H9 (cell line): Measurements from ENCODE around the gene SMYD4. TPM values are rescaled to one million over a fixed set of nuclear protein-coding genes. Genes with fewer than 3 reads are reported as not detected.

ENCODE experiments used
- DNase-seq: peaks from one replicate; pipeline ENCODE4 v3.0.0-alpha.2; 2017
- H2AFZ ChIP-seq: one replicate; pipeline ENCODE4 v1.6.1; 2013; ENCODE audit warnings: mild to moderate bottlenecking, low read length, control low read depth, moderate library complexity
- H2AK5ac ChIP-seq: 2 replicates; pipeline ENCODE4 v1.6.1; 2013; ENCODE audit warnings: low read length, control low read depth, mixed read lengths; ENCODE audit not compliant: insufficient read length
- H2BK120ac ChIP-seq: one replicate; pipeline ENCODE4 v1.6.1; 2013; ENCODE audit warnings: low read depth, mild to moderate bottlenecking, low read length, control low read depth, inconsistent platforms; ENCODE audit not compliant: poor library complexity, severe bottlenecking
- H2BK12ac ChIP-seq: 2 replicates; pipeline ENCODE4 v1.6.1; 2013; ENCODE audit warnings: low read length, control low read depth, mixed read lengths, low read depth; ENCODE audit not compliant: insufficient read length
- H2BK15ac ChIP-seq: 2 replicates; pipeline ENCODE4 v1.6.1; 2013; ENCODE audit warnings: low read depth, low read length, control low read depth
- H2BK20ac ChIP-seq: one replicate; pipeline ENCODE4 v1.6.1; 2013; ENCODE audit warnings: low read depth, mild to moderate bottlenecking, low read length, control low read depth, inconsistent platforms; ENCODE audit not compliant: poor library complexity, severe bottlenecking
- H2BK5ac ChIP-seq: 2 replicates; pipeline ENCODE4 v1.6.1; 2013; ENCODE audit warnings: low read length, control low read depth, mixed read lengths; ENCODE audit not compliant: insufficient read length
- H3K14ac ChIP-seq: 2 replicates; pipeline ENCODE4 v1.6.1; 2013; ENCODE audit warnings: low read length, control low read depth; ENCODE audit not compliant: insufficient read depth
- H3K18ac ChIP-seq: 2 replicates; pipeline ENCODE4 v1.6.1; 2013; ENCODE audit warnings: low read depth, mild to moderate bottlenecking, mixed read lengths, low read length, control low read depth; ENCODE audit not compliant: insufficient read length
- H3K23ac ChIP-seq: 2 replicates; pipeline ENCODE4 v1.6.1; 2013; ENCODE audit warnings: low read length, control low read depth, mixed read lengths, low read depth; ENCODE audit not compliant: insufficient read length
- H3K23me2 ChIP-seq: 2 replicates; pipeline ENCODE4 v1.6.1; 2013; ENCODE audit warnings: low read depth, mild to moderate bottlenecking, mixed read lengths, low read length, control low read depth; ENCODE audit not compliant: insufficient read length, poor library complexity, severe bottlenecking
- H3K27ac ChIP-seq: 2 replicates; pipeline ENCODE4 v1.5.1; 2013; ENCODE audit warnings: low read length, control low read depth, mixed read lengths, low read depth; ENCODE audit not compliant: insufficient read length
- H3K27me3 ChIP-seq: 2 replicates; pipeline ENCODE4 v1.6.1; 2013; ENCODE audit warnings: low read length, control low read depth, inconsistent platforms; ENCODE audit not compliant: insufficient read depth
- H3K4ac ChIP-seq: 2 replicates; pipeline ENCODE4 v1.6.1; 2013; ENCODE audit warnings: low read depth, mild to moderate bottlenecking, control low read depth, inconsistent platforms, low read length, moderate library complexity
- H3K4me1 ChIP-seq: 2 replicates; pipeline ENCODE4 v1.6.1; 2013; ENCODE audit warnings: low read length, control low read depth, inconsistent platforms; ENCODE audit not compliant: insufficient read depth
- H3K4me2 ChIP-seq: 2 replicates; pipeline ENCODE4 v1.6.1; 2013; ENCODE audit warnings: low read length, control low read depth, mixed read lengths; ENCODE audit not compliant: insufficient read length, insufficient read depth
- H3K56ac ChIP-seq: 2 replicates; pipeline ENCODE4 v1.6.1; 2013; ENCODE audit warnings: low read depth, mild to moderate bottlenecking, mixed read lengths, low read length, control low read depth; ENCODE audit not compliant: insufficient read length
- H3K79me1 ChIP-seq: 2 replicates; pipeline ENCODE4 v1.6.1; 2013; ENCODE audit warnings: low read depth, mild to moderate bottlenecking, moderate library complexity, low read length, control low read depth, inconsistent platforms; ENCODE audit not compliant: insufficient read depth, poor library complexity, severe bottlenecking
- H3K79me2 ChIP-seq: 2 replicates; pipeline ENCODE4 v1.6.1; 2013; ENCODE audit warnings: low read length, control low read depth, inconsistent platforms; ENCODE audit not compliant: insufficient read depth
- H3K9ac ChIP-seq: 2 replicates; pipeline ENCODE4 v1.6.1; 2013; ENCODE audit warnings: low read length, control low read depth, mixed read lengths; ENCODE audit not compliant: insufficient read length; ENCODE audit errors: extremely low read depth
- H3K9me3 ChIP-seq: one replicate; pipeline ENCODE4 v1.6.1; 2013; ENCODE audit warnings: low read depth, low read length, inconsistent platforms; ENCODE audit not compliant: control insufficient read depth
- H3T11ph ChIP-seq: one replicate; pipeline ENCODE4 v1.6.1; 2013; ENCODE audit warnings: mild to moderate bottlenecking, low read length, control low read depth, inconsistent platforms
- H4K20me1 ChIP-seq: one replicate; pipeline ENCODE4 v1.6.1; 2013; ENCODE audit not compliant: control insufficient read depth, insufficient read length, insufficient read depth
- H4K5ac ChIP-seq: 2 replicates; pipeline ENCODE4 v1.6.1; 2013; ENCODE audit warnings: low read depth, mild to moderate bottlenecking, mixed read lengths, low read length, control low read depth; ENCODE audit not compliant: insufficient read length
- H4K8ac ChIP-seq: replicated peaks from 2 replicates; pipeline ENCODE4 v1.6.1; 2013; ENCODE audit warnings: low read length, control low read depth, mixed read lengths, low read depth; ENCODE audit not compliant: insufficient read length
- H4K91ac ChIP-seq: 2 replicates; pipeline ENCODE4 v1.6.1; 2013; ENCODE audit warnings: low read depth, mild to moderate bottlenecking, moderate library complexity, mixed read lengths, low read length, control low read depth; ENCODE audit not compliant: insufficient read length
- H3K27ac Mint-ChIP-seq, 3 experiments: 2 replicates in 2 of 3; 3 replicates in 1 of 3; pipeline ENCODE4 v1.8.0; 2020 to 2021; ENCODE audit warnings: mixed read lengths in 3 of 3, mild to moderate bottlenecking in 1 of 3, moderate library complexity in 1 of 3
- H3K27me3 Mint-ChIP-seq: 2 replicates; pipeline ENCODE4 v1.8.0; 2021; ENCODE audit warnings: low read depth, mild to moderate bottlenecking, moderate library complexity, mixed read lengths
- H3K36me3 Mint-ChIP-seq, 3 experiments: 2 replicates in 2 of 3; 3 replicates in 1 of 3; pipeline ENCODE4 v1.8.0; 2020 to 2021; ENCODE audit warnings: low read depth in 3 of 3, mixed read lengths in 3 of 3; ENCODE audit not compliant: insufficient read depth in 1 of 3
- H3K4me1 Mint-ChIP-seq, 2 experiments: 2 replicates each; pipeline ENCODE4 v1.8.0; 2020; ENCODE audit warnings: mixed read lengths in 2 of 2
- H3K4me3 Mint-ChIP-seq, 2 experiments: 2 replicates in 1 of 2; 3 replicates in 1 of 2; pipeline ENCODE4 v1.8.0; 2020 to 2021; ENCODE audit warnings: mild to moderate bottlenecking in 2 of 2, mixed read lengths in 2 of 2, moderate library complexity in 1 of 2
- H3K9me3 Mint-ChIP-seq, 2 experiments: 2 replicates in 1 of 2; 3 replicates in 1 of 2; pipeline ENCODE4 v1.8.0; 2020; ENCODE audit warnings: mild to moderate bottlenecking in 2 of 2, mixed read lengths in 2 of 2, moderate library complexity in 1 of 2
- WGBS: extraction: QIAGEN DNeasy Blood & Tissue Kit; methylation state at CpG from one replicate; pipeline ENCODE4 v1.1.7; 2013; ENCODE audit warnings: missing lambda C conversion rate, low lambda C conversion rate, mixed read lengths; ENCODE audit not compliant: insufficient read length; ENCODE audit errors: extremely low coverage; 5-methylcytosine and 5-hydroxymethylcytosine counted together
- total RNA-seq: library from RNA; stranded (reverse); gene quantifications from 2 replicates; pipeline ENCODE4 v1.2.1, GENCODE V29; 2021
- TF ChIP-seq, protein P1 (sequence below): fragments of 200-600 bp; sonication (generic); conservative IDR thresholded peaks from 3 replicates; pipeline ENCODE4 v1.8.0; 2021; ENCODE audit warnings: antibody characterized with exemption, mild to moderate bottlenecking

The SMYD4 gene
- total RNA-seq, 1 experiment from 2014 or later = 28.8 TPM

DNA sequence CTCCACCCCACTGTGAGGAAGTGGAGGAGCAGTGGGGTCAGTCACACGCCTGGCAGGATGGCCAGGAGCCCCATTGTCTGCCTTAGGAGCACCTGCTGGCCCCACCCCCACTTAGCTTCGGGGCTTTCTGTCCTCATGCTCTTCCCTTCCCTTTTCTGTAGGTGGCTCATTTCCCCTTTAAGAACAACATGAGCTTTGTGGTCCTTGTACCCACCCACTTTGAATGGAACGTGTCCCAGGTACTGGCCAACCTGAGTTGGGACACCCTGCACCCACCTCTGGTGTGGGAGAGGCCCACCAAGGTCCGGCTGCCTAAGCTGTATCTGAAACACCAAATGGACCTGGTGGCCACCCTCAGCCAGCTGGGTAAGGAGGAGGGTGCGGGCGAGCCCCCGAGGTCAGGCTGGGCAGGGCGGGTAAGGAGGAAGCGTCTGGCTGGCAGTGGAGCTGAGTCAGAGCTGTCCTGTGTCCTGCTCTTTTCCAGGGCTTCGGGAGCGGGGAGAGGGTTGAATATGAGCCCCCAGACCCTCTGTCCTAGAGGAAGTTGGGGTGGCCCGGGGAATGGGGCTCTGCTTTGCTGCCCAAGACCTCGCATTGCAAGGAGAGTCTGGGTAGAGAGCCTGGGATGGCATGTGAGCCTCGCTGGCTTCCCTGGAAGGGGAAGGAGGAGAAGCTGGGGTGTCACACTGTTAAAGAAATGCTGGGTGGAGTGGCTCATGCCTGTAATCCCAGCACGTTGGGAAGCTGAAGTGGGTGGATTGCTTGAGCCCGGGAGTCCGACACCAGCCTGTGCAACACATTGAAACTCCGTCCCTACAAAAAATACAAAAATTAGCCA is 77.1 kb downstream of the SMYD4 start:
- Histone ChIP-seq H2BK5ac (no peak overlapping the region), H4K91ac (no peak overlapping the region), H2AK5ac (no peak overlapping the region), H3K4ac (no peak overlapping the region), H2BK12ac (no peak overlapping the region), H3K79me1 (no peaks in the 10 kb centered on the region), H3K27ac (no peak overlapping the region), H3K79me2 (no peaks in the 10 kb centered on the region), H4K20me1 (no peaks in the 10 kb centered on the region), H3K14ac (peak overlapping the region; percentile 39; the same call in 1 of the 2 replicates), H3K9me3 (no peaks in the 10 kb centered on the region), H3T11ph (no peak overlapping the region), H3K56ac (no peak overlapping the region), H3K23me2 (no peaks in the 10 kb centered on the region), H3K4me2 (no peak overlapping the region), H4K5ac (no peak overlapping the region), H2AFZ (no peak overlapping the region), H2BK15ac (no peak overlapping the region), H4K8ac (no peak overlapping the region), H3K4me1 (no peaks in the 10 kb centered on the region), H3K18ac (no peak overlapping the region), H2BK120ac (no peak overlapping the region), H2BK20ac (no peak overlapping the region), H3K23ac (no peak overlapping the region), H3K9ac (no peak overlapping the region), H3K27me3 (no peaks in the 10 kb centered on the region)
- Mint-ChIP-seq H3K4me3 (peak overlapping the region in 1 of 2 experiments; percentile 42; a peak in 2 of 5 replicates), H3K4me1 (peaks cover 21 to 28% of the 10 kb centered on the region in 2 experiments), H3K9me3 (no peaks in the 10 kb centered on the region), H3K27ac (peak overlapping the region in 2 of 3 experiments; percentile 7 to 47; a peak in 3 of 7 replicates), H3K27me3 (no peaks in the 10 kb centered on the region; the same call in 1 of the 2 replicates), H3K36me3 (no peaks in the 10 kb centered on the region)
- peak; percentile 76 for DNase-seq
- TF ChIP-seq, protein P1, sequence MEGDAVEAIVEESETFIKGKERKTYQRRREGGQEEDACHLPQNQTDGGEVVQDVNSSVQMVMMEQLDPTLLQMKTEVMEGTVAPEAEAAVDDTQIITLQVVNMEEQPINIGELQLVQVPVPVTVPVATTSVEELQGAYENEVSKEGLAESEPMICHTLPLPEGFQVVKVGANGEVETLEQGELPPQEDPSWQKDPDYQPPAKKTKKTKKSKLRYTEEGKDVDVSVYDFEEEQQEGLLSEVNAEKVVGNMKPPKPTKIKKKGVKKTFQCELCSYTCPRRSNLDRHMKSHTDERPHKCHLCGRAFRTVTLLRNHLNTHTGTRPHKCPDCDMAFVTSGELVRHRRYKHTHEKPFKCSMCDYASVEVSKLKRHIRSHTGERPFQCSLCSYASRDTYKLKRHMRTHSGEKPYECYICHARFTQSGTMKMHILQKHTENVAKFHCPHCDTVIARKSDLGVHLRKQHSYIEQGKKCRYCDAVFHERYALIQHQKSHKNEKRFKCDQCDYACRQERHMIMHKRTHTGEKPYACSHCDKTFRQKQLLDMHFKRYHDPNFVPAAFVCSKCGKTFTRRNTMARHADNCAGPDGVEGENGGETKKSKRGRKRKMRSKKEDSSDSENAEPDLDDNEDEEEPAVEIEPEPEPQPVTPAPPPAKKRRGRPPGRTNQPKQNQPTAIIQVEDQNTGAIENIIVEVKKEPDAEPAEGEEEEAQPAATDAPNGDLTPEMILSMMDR = no peak
- WGBS = no CpG with 5 or more reads among the region's 18 CpGs
